GM18498 (cell line): Measurements from ENCODE around the gene PARP12.
A peak's percentile ranks its signal among the peaks of the same experiment; 100 is the strongest.

ENCODE experiments used
- ATAC-seq: cut with Tn5 transposase; IDR thresholded peaks from one replicate; pipeline ENCODE4 v1.9.1; 2021; ENCODE audit warnings: mild to moderate bottlenecking, moderate library complexity; ENCODE audit not compliant: unreplicated experiment

Gene PARP12

DNA sequence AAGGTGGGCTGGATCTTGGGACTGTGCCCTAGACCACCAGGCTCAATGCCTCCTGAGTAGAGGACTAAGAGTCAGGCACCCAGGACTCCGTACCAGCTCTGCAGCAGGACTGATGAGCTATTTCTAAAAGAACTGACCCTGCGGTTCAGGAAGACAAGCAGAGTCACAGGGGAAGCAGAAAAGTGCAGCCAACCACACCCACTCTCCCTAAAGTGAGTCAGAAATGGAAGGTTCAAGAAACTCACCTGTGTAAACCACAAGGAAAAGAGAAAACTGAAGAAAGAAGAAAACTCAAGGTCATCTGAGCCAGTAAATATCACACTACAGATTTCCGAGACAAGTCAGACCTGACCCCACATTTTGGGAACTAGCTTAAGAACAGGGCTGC lies 2.5 kb downstream of the PARP12 start:
- no peak for ATAC-seq

DNA sequence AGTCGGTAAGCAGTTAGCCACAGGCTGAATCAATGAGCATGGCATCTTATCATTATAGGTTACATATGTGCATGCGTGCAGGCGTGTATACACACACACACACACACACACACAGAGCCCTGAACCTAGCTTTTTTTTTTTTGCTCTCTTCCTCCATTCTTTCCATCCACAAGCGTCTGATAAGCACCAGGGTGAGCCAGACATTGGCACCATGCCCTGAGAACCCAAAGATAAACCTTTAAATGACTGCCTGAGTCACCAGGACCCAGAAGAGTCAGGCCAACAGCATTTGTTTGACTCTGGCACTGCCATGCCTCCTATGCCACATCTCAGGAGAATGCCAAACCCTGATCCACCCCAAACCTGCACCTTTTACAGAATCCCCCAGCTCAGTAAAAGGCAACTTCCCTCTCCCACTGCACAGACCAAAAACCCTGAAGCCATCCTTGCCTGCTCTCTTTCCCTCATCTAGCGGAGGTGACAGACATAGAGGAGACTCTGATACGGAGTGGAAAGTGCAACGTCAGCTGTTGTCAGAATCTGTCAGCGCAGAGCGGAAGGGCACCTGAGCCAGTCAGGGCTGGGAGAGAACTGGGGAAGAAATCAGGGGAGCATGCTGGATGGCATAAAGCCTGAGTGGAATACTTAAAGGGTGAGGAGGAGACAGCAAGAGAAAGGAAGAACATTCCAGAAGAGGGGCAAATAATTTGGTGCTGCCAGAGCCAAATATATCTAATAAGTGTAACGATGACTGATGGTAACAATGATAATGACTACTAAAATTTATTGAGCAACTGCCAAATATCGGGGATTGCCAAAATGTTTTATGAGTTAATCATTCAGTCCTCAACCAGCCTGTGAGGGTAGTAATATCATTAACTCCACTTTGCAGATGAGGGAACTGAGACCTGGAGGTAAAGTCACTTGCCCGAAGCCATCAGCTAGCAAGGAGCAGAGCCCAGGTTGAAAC lies 3.2 kb downstream of the PARP12 start:
- ATAC-seq: no peak

DNA sequence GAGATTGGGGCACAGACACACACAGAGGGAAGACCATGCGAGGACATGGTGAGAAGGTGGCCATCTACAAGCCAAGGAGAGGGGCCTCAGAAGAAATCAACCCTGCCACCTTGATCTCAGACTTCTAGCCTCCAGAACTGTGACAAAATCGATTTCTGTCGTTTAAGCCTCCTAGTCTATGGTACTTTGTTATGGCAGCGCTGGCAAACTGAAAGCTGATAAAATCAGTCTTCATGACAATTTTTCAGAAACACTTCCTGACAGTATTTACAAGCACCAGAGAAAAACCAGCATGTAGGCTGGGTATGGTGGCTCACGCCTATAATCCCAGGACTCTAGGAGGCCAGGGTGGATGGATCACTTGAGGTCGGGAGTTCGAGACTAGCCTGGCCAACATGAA lies 4.2 kb downstream of the PARP12 start:
- ATAC-seq: no peak

DNA sequence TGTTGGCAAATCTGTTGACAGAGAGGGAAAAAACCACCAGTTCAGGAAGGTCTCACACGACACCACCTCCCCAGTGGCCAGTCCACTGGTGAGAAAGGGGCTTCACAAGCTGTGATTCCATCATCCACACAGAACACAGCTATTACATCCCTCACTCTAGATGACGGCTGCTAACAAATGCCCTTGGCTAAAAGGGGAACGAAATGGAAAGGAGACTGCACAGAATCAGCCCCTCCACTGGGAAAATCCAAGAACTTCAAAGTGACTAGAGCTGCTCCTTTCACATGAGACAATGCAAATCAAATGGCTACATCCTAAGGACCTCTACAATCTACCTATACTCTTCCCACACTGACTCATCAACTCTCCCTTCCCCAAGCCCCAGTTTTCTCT lies 5.6 kb downstream of the PARP12 start:
- ATAC-seq: no peak

DNA sequence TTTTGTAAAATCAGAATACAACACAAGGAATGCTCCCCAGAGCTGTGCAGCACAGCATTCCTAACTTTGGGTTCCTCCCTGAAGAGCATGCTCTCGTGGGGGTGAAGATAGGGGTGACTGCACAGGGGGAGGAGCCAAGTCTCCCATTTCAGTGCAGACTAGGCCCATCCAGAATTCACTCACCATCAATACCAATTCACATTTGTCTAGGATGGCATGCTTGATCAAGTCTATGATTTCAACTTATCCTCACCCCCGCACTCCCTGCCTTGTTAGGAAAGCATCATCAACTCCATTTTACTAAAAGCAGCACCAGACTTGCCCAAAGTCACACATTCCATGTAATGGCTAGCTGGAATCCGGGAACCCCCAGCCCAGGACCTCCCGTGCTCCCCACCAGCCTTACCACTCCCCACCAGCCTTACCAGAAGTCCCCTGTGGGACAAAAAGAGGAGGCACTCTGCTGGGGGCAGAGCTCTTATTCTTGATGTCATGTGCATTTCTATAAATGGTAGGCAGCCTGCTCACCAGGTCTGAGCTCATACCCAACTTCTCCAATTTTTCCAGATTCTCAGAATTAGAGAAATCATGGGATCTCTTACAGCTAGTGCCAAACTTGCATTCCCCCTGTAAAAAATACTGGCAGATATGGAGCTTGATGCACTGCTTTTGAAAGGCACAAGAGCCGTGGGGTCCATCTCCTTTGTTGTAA lies 6.2 kb downstream of the PARP12 start:
- ATAC-seq: no peak

DNA sequence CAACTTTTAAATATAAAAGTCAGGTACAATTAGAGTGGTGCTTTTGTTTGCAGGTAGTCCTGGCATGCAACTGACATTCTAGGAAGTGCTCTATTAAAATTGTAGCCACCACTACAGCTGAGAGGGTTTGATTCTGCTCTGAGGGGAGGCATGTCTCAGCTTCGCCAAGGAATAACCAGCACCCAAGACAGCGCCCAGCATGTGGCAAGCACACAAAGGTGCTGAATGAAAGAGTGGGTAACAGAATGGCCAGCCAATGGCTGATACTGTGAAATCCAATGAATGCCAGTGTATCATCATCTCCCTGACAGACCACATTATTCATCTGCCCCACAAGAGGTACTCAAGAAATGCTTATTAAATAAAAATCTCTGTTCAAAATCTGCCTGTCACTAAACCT lies 6.9 kb downstream of the PARP12 start:
- no peak for ATAC-seq

DNA sequence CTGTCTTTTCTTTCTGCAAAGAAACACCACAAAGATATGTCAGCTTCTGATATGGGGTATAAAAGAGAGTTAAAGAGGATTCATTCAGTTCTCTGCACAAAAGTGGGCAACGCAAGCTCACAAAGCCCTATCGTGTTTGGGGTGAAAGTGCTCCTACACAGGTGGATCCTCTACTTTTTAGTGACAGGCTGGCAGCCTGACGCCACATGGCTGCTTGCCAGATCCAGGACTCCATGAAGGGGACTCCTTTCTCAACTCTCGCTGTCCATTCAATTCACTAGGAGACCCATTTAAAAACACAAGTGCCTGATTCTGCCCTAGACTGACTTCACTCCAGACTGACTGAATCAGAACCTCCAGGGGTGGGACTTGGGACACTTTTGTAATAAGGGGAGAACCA lies 8.0 kb downstream of the PARP12 start:
- ATAC-seq: no peak

DNA sequence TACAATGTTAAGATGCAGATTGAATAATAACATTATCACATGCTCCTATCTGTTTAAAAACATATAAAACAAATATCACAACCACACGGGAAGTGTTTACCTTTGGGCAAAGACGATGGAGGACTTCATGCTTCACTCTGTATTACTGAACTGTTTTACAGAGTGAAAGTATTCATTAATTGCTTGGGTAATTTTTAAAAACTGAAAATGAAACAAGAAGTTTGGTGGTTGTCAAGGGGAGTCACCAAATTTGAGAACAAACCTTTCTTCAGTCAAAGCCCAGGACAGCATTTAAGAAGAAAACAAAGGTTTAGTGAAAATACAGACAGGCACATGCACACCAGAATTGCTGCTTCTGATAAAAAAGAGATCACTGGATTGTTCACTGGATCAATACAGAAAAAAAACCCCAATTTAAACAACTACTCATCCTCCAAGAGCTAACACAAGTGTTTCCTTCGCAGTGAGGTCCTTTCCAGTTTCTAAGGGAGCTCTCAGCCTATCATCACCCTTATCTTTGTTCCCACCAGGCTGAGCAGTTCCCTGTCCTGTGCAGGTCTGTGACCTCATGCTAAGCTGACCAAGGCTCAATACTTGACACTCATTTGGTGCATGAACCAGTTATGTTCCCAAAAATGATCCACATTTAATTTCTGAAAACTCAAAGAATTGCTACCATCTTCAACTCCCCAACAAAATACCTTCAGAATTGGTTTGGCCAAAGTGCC lies 8.8 kb downstream of the PARP12 start:
- peak; percentile 89 for ATAC-seq

DNA sequence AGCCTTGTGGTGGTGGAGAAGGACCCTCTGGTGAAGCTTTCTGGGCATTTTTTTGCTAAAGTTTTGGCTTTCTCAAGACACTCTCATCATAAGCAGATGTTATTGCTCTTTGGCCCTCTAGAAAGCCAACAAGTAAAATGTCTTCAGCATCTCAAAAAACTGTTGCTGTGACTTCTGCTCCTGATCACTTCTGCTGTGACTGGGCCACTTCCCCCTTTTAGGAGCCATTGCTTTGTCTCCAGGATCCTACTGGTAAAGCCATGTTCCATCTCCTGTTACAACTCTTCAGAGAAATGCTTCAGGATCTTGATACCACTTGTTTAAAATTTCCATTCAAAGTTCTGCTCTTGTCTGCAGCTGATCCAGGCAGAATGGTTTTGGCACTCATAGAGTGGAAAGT lies 10.9 kb downstream of the PARP12 start:
- no peak for ATAC-seq

DNA sequence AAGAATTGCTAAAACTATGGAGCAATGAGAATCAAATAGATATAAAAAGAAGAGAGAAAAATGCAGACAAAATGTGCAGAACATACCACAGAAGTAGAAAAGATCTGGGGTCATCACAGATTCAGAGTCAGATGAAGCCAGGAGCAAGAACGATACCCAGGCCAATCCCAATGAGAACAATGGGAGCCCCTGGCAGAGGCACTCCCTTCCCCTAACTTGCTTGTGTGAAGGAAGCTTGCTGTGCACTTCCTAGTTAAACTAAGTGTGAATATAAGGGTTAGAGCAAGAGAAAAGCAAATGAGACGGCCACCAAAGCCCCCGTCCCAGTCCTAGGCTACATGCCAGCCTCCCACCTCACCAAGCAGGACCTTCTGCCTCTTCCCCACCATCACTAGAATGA lies 12.7 kb downstream of the PARP12 start:
- no peak for ATAC-seq

DNA sequence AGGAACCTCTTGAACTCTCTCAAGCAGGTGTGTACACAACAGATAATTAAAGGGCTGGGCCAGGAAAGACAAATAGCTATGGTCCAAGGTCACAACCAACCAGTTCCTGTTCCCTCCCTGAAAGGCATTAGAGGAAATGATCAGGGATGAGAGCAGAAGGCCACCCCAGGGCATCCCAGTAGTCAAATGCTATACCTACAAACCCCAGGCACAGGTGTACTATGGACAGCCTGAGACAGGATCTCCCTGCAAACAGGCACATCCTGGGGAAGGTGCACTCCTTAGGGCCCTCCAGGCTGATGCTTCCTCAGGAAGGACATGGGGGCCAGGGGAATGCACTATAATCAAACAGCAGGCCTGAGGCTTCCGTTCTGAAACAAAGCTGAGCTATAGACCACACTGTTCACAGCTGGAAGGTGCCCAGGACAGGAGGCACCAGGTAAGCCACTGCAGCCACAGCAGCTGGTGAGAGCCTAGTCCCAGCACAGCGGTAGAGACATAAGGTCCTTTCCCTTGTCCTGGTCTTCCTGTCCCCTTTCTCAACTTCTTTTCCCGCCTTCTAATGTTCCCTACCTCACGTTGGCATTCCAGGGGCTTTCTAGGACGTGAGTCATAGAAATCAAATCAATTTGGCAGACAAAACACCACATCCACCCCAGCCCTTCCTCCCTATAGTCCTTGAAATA lies 13.3 kb downstream of the PARP12 start:
- ATAC-seq: no peak

DNA sequence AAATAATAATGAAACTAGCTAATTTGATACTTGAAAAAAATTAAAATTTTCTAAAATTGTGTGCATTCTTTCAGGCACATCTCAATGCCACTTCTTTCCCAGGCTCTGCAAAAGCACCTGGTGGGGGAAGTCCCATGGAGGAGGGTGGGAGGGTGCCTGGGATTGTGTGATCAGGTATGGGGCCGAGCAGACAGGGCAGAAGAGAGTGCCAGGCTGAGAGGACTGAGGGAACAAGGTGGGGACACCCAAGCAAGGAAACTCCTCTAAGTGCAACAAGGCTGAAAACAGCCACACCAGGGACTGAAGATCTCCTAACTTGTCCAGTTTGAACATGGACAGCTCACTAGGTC lies 13.8 kb downstream of the PARP12 start:
- ATAC-seq: no peak

DNA sequence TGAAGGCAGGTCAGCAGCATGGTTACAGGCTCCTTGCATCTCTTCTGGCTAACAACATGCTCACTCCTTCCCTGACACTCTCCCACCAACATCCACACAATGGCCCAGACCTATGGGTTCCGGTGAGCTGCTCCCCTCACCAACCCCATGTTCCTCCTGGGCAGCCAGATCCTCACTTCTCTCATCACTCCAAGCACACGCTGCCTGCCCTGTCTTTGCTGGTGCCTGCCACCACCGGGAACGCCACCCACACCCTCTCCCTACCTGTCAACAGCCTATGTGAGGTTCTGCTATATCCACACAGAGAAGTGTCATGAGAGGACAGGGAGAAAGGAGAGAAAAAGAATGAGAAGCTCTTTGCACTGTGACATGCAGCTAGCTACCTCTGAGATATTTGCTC lies 14.6 kb downstream of the PARP12 start:
- no peak for ATAC-seq

DNA sequence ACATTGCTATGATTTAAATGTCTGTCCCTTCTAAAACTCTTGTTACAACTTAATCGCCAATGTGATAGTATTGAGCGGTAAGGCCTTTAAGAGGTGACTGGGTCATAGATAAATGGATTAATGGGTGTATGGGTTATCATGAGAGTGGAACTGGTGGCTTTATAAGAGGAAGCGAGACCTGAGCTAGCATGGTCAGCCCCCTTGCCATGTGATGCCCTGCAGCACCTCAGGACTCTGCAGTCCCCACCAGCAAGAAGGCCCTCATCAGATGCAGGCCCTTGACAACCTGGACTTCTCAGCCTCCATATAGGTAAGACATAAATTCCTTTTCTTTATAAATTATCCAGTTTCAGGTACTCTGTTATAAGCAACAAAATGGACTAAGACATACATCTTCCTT lies 15.6 kb downstream of the PARP12 start:
- ATAC-seq: no peak

DNA sequence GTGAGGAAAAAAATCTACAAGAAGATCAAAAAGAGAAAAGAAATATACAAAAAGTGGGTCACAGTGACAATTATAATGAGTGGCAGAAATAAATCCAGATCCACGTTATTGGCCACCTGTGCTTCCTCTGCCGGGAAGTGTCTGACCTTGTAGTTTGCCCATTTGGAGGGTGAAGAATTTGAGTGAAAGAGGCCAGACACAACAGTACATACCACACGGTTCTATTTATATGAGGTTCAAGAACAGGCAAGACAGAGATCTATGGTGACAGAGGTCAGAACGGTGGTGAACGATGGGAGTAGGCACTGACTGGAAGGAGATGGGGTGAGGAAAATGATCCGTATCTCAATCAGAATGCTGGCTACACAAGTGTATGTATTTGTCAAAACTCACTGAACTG lies 17.1 kb downstream of the PARP12 start:
- no peak for ATAC-seq

DNA sequence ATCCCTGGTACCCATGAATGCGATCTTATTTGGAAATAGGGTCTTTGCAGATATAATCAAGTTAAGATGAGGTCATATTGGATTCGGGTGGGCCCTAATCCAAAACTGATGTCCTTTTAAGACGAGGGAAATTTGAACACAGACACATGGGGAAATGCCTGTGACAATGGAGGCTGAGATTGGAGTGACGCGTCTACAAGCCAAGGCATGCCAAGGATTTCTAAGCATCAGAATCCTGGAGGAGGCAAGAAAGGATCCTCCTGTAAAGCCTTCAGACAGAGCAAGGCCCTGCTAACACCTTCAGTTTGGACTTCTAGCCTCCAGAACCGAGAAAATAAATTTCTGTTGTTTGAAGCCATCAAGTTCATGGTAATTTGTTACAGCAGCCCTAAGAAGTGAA lies 18.5 kb downstream of the PARP12 start:
- ATAC-seq: no peak

DNA sequence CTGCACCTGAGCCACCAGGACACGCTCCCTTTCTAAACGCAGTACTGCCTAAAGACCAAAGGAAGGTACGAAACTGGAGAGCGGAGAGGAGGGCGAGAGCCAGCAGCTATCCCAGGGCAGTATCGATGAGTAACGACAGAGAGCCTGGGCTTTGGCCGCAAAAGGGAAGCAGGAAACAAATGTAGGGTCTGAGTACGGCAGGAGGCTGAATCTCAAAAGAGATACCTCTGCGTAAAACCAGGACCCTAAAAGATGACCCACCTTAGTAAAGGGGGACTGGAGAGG lies 20.4 kb downstream of the PARP12 start:
- ATAC-seq: no peak

DNA sequence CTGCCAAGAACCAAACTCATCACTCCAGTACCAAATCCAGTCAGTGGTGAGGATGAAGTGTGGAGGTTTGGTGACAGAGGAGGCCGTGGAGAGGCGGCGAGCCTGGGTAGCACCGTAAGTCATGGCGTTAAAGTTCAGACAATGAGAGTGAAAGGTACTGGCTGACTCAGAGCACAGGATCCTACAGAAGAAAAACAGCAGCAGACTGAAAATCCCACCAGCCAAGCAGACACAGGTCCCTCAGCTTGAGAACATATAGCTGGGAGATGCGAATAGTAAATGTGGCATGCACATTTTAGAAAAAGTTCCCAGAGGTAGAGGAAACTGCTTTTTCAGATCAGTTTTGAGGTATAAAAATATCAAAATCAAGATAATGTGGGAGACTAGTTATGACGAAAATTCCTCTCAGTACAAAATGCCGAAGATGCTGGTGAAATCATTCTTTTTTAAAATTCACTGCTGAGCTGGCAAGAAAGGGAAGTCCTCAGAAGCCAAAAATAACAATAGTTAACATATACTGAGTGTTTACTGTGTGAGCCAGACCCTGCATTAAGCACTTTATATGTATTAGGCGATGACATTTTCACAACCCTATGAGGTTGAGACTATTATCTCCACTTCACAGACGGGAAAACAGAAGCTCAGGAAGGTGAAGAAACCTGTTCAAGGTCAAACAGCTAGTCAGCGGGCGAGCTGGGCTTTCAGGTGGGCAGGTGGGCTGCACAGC lies 20.9 kb downstream of the PARP12 start:
- no peak for ATAC-seq

DNA sequence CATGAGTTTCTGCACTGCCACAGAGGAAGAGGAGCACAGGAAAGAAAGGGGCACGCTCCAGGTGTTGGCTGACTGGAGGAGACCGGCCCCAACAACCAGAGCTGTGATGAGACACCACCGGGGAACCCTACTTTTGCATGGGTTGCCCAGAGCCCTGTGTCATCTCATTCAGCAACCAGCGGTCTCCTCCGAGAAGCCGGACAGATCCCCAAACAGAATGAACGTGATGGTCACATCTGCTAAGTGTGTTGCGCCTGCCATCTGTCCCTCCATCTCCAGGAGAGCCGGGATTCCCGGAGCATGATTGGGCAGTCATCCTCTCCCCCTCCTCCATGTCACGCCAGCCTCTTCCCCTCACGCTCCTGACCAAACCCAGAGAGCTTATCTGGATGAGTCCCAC lies 22.9 kb downstream of the PARP12 start:
- ATAC-seq: no peak

DNA sequence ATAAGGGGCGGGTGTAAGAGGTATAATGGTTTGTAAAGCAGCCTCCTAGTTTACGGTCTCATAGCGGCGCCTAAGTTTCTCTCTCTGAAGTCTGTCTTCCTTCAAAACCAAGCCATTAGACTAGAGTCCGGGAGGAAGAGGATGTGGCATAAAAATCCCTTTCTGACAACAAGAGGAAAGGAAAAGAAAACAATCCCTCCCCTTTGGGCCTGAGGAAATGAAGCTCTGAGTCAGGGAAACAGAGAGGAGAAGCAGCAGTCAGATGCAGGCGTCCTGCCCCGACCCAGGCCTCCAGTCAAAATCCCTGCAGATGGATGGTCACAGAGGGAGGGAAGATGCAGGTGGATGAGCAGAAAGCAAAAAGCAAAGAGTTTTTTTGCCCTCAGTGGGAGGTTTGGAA lies 23.7 kb downstream of the PARP12 start:
- ATAC-seq: no peak
